Testis (tissue), 3 donors: Measurements from ENCODE around the gene PDILT. TPM values are rescaled to one million over a fixed set of nuclear protein-coding genes. Genes with fewer than 3 reads are reported as not detected.

Experiments
- DNase-seq: peaks from one replicate; pipeline ENCODE4 v3.0.0-alpha.2; 2019
- H3K27ac ChIP-seq, 2 donors: fragments of 200-600 bp; sonication (generic); one replicate each; pipeline ENCODE4 v1.5.1; 2019
- H3K27me3 ChIP-seq: fragments of 200-600 bp; sonication (generic); one replicate; pipeline ENCODE4 v1.5.1; 2019
- H3K36me3 ChIP-seq: fragments of 200-600 bp; sonication (generic); one replicate; pipeline ENCODE4 v1.5.1; 2017; ENCODE audit warnings: low read depth; ENCODE audit errors: missing control alignments
- H3K4me1 ChIP-seq: fragments of 200-600 bp; sonication (generic); one replicate; pipeline ENCODE4 v1.5.1; 2019
- H3K4me3 ChIP-seq, 2 donors: fragments of 200-600 bp; sonication (generic); one replicate each; pipeline ENCODE4 v1.5.1; 2017 to 2019
- H3K9me3 ChIP-seq: fragments of 200-600 bp; sonication (generic); one replicate; pipeline ENCODE4 v1.5.1; 2017
- CTCF ChIP-seq, 3 experiments: fragments of 450-650 bp in 2 of 3; fragments of 200-600 bp in 1 of 3; sonication (generic) in 1 of 3; IDR thresholded peaks; one replicate each; pipeline ENCODE4 v1.5.1; 2016 to 2019; ENCODE audit warnings: antibody characterized with exemption in 3 of 3, mild to moderate bottlenecking in 2 of 3, moderate library complexity in 1 of 3
- POLR2A ChIP-seq: fragments of 450-650 bp; IDR thresholded peaks from one replicate; pipeline ENCODE4 v1.6.1; 2017; ENCODE audit warnings: antibody characterized with exemption, mild to moderate bottlenecking, moderate library complexity
- WGBS, 2 donors: methylation state at CpG; one replicate each; pipeline ENCODE4 v1.1.5; 2018; 5-methylcytosine and 5-hydroxymethylcytosine counted together
- intact Hi-C: fragments of 100-400 bp; cut with DNase I; formaldehyde crosslinking; loops from one replicate; pipeline ENCODE4 v1.15.1; 2023; ENCODE audit warnings: low total_unique reads
- polyA plus RNA-seq: library from polyadenylated mRNA; stranded (reverse); fragments of 350-450 nt; fragmentation: Illumina TruSeq; extraction: RNeasy Lipid Tissue Mini Kit (QIAGEN cat#74804); gene quantifications from one replicate; pipeline ENCODE4 v1.2.3, GENCODE V29; 2014; ENCODE audit warnings: low read depth, low replicate concordance; ENCODE audit not compliant: insufficient read depth
- total RNA-seq, 2 donors: library from RNA; depleted of rRNA; stranded (reverse); fragments of >200 nt; gene quantifications; one replicate each; pipeline ENCODE4 v1.2.3, GENCODE V29; 2016

The PDILT gene
- total and polyA plus RNA-seq, 3 donors from 2014 or later = 5.8 to 26.8 (median 10.1) TPM

- no peak for DNase-seq
- TF ChIP-seq CTCF (IDR thresholded peaks at IDR 0.05) = no peak
- no peak for TF ChIP-seq POLR2A
- WGBS, 2 donors = 89 to 91% methylated on average over 7 of the region's 7 CpGs
- intact Hi-C loops = loop anchor here (10.0 kb wide), 1 partner anchor 478 kb away; no protein-coding TSS in a partner anchor
- Histone ChIP-seq H3K9me3 (no peaks in the 10 kb centered on the region), H3K4me3 (no peak overlapping the region), H3K27me3 (no peaks in the 10 kb centered on the region), H3K27ac (no peak overlapping the region), H3K36me3 (no peaks in the 10 kb centered on the region), H3K4me1 (peaks cover 6% of the 10 kb centered on the region)
These were observed 22.2 kb downstream of the PDILT start for GRCh38 chr16:20382202-20382948.

DNA sequence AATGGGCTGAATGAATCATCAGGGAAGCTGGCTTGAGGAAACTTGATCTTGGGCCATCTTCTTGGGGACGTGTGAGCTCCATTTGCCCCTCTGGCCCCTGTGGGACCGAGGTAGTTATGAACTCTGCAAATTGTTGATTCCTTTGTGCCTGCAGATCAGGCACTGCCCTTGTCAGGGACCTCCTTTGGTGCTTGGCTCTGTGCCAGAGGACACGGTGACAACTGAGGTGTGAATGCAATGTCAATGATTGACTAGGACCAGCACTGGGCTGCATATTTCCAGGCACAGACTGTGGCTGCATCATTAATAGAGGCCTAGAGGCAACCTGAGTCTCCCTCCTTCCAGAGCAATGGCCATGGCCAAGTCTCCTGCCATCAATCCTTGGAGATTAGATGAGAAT, 23.8 kb downstream of the PDILT start:
- no peak overlapping the region for H3K4me3 ChIP-seq
- 73 to 79% methylated on average over 3 of the region's 3 CpGs for WGBS, 2 donors
- TF ChIP-seq CTCF (IDR thresholded peaks at IDR 0.05) (no peak), POLR2A (no peak)
- no peak overlapping the region for H3K27ac ChIP-seq
- peaks cover under 1% of the 10 kb centered on the region for H3K4me1 ChIP-seq
- DNase-seq = no peak
- no peaks in the 10 kb centered on the region for H3K9me3 ChIP-seq
- intact Hi-C loops = loop anchor here (10.0 kb wide), 1 partner anchor 476 kb away; no protein-coding TSS in a partner anchor
- no peaks in the 10 kb centered on the region for H3K27me3 ChIP-seq
- no peaks in the 10 kb centered on the region for H3K36me3 ChIP-seq

DNA sequence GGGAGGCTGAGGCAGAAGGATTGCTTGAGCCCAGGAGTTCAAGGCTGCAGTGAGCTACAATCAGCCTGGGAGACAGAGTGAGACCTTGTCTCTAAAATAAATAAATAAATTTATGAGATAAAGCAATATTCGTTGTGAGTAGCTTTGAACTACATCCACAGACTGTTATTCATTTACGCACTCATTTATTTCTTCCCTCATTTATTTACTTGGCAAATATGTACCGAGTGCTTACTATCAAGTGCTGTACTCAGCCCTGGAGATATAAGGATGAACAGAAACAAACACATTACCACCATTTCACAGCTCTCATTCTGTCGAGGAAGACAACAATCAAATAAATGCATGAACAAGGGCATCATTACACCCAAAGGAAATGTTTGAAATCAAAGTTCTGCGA, 27.4 kb downstream of the PDILT start:
- H3K9me3 ChIP-seq = no peaks in the 10 kb centered on the region
- WGBS, 2 donors = 66 to 71% methylated on average over 5 of the region's 5 CpGs
- no peak overlapping the region for H3K4me3 ChIP-seq

DNA sequence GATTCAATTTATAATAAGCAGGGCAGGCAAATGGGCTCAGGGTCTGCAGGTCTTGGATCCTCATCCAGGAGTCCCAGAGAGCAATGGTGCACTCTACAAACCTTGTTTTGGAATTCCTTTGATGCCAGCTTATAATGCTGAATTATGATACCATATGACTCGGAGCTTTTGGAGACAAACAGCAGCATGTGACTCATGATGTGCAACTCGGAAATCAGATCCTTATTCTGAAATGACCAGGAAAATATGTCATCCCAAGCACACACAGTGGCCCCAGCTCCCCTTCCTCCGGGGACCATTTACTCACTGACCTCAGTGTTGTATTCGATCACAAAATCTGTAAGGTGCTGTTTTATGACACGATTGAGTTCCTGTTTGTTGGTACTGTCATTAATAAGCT, 31.8 kb downstream of the PDILT start:
- TF ChIP-seq CTCF (IDR thresholded peaks at IDR 0.05) = no peak
- TF ChIP-seq POLR2A = no peak
- no peaks in the 10 kb centered on the region for H3K27me3 ChIP-seq
- 86 to 87% methylated on average over 5 of the region's 5 CpGs for WGBS, 2 donors
- no peak for DNase-seq
- no peaks in the 10 kb centered on the region for H3K36me3 ChIP-seq
- H3K27ac ChIP-seq = no peak overlapping the region
- H3K9me3 ChIP-seq = no peaks in the 10 kb centered on the region
- no peaks in the 10 kb centered on the region for H3K4me1 ChIP-seq
- no peak overlapping the region for H3K4me3 ChIP-seq
- intact Hi-C loops = no loop called here

More for the DNA sequence above, 27.4 kb downstream of the PDILT start:
- no peak overlapping the region for H3K27ac ChIP-seq
- no peaks in the 10 kb centered on the region for H3K4me1 ChIP-seq
- DNase-seq = no peak
- no peaks in the 10 kb centered on the region for H3K27me3 ChIP-seq
- H3K36me3 ChIP-seq = no peaks in the 10 kb centered on the region
- intact Hi-C loops = no loop called here
- TF ChIP-seq POLR2A (no peak), CTCF (IDR thresholded peaks at IDR 0.05) (no peak)
